GM18505 (cell line): ENCODE data around the gene SNCA.

ENCODE experiments used
- ATAC-seq: cut with Tn5 transposase; IDR thresholded peaks from one replicate; pipeline ENCODE4 v1.9.1; 2021; ENCODE audit not compliant: unreplicated experiment
- POLR2A ChIP-seq: IDR thresholded peaks from 4 replicates; pipeline ENCODE4 v1.6.1; 2011; ENCODE audit warnings: borderline replicate concordance; ENCODE audit not compliant: insufficient read depth, insufficient read length; ENCODE audit errors: extremely low read depth

The SNCA gene

DNA sequence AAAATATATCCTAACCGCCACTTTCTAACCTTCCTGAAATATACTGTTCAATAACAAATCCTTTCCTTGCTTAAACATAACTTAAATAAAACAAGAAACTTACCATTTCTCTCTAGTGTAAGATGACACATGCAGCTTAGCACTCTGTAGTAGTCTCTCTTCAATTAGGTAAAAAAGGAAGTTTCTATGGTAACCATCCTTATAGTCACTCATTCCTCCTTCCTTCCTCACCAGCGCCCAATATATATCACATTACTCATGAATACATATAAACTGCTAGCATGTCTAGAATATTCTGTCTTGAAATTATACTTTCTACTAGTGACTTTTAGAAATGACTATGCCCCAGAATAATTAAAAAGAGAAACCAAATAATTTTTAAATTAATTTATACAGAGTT is 112.2 kb downstream of the SNCA start:
- no peak for TF ChIP-seq POLR2A
- ATAC-seq: no peak

DNA sequence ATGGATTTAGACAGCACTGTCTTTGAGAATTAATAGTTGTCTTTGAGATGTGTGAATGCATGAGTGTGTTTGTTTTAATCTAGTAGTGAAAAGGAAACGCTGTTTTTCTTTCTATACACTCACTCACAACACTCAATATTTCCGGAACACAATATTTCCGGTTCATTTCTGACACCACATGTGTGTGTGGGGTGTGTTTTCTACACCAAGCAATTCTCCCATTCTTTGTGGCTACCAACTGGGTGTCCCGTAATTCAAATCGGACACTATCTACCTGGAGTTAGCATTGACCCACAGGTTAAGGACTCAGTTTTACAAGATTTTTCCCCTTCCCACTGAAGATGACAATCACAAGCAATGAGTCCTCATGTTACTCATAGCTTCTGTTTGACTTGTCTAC is 113.9 kb downstream of the SNCA start:
- ATAC-seq: no peak

DNA sequence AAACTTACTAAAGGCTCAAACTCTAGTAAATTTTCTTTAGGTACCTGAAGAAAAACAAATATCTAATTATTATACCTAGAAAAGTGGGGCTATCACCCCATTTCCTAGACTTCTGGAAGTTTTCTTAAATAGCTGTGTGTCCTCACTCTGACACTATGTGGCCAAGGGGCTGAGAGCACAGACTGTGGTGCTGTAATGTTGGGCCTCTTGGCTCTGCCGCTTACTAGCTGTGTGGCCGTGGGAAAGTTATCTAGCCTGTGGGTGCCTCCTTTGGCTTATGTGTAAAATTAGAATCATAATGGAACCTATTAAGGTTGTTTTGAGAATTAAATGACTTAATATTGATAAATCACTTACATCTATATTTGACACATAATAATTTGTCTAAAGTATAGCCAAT is 114.4 kb downstream of the SNCA start:
- no peak for ATAC-seq
- TF ChIP-seq POLR2A: no peak

More for the DNA sequence above, 113.9 kb downstream of the SNCA start:
- no peak for TF ChIP-seq POLR2A

DNA sequence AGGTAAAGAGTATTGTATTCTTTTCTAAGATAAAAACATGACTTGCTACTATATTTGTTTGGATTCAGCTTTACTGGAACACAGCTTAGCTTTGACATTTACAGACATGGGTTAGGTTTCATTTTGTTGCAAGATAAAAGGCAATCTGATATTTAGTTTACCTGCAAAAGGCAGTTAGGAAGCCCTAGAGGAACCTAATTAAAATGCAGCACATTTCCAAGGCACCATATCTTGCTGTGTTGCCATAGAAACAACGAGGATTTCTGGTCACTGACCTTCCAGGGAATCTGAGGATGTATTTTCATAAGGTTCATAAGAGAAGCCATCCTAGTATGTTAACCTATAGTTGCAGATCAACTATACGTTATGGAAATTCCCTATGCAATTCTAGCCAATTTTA is 116.0 kb downstream of the SNCA start:
- TF ChIP-seq POLR2A: no peak
- ATAC-seq: no peak

DNA sequence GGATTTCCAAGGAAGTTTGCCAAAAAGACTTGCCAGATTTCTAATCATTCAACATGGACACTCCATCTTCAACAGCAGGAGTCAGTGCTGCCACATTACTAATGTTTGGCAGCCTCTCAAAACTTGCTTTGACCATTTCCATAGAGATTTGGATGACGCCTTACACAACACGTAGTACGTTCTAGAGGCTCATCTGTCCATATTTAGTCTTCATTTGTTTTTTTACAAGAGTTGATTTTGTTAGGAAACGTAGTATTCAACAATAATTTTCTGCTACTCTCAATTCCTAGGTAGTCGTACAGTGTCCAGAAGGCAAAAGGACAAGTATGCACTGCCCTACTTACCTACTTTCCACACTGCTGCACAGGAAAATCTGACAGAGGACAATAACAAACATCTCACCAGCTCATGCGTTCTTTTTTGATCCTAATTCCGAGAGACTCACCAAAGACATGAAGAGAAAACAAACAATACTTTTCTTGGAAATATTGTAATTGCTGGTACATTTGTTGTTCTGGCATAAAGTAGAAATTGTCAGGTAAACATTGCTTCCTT is 117.3 kb downstream of the SNCA start:
- no peak for ATAC-seq

DNA sequence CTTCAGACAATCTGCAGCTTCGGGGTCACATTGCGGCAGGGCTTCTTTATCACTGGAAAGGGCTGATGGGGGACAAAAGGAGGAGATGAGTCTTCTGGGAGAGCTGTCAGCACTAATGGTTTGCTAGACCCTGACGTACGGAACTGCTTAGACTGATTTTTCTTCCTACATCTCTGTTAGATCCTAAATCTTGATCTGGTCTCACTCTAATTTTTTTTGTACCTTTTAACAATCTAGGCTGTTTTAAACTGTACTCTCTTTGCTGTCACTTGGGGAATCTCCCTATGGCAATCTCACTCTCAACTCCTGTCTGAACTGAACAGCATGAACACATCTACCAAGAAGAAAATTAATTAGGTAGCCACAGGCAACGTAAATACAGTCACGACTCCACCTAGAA is 120.1 kb downstream of the SNCA start:
- TF ChIP-seq POLR2A: no peak
- ATAC-seq: no peak

More for the DNA sequence above, 117.3 kb downstream of the SNCA start:
- no peak for TF ChIP-seq POLR2A

DNA sequence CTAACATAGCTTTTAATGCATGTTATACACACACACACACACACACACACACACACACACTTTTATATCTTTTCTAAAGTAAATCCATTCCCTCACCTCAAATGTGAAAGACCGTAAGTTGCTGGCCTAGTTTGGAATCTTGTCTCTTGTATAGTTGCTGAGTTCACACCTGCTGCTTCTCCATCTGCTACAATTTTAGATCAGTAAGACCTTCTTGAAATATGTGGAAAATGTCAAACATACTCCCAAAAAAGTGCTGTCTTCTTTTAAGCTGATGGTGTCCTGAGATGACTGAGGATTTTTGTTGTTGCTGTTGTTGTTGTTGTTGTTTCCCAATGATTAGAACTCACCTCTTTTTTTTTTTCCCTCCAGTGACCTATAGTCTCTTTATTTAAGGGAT is 121.3 kb downstream of the SNCA start:
- TF ChIP-seq POLR2A: no peak
- no peak for ATAC-seq

DNA sequence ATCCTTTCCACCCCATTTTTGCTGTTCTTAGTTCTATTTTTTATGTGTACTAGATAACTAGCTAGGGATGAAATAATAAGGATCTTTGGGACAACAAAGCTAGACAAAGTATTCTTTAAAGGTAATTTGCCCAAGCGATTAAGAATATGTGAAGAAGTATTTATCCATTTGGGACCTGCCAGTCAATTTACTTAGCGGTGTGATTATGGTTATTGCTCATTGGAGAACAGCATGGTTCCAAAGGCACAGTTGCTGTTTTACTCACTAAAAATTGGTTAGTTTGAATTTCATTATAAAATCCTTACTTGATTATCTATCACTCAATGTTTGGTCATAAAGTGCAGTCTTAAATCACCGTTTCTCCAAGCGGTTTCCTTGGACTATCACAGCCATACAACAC is 124.1 kb downstream of the SNCA start:
- ATAC-seq: no peak
- TF ChIP-seq POLR2A: no peak

DNA sequence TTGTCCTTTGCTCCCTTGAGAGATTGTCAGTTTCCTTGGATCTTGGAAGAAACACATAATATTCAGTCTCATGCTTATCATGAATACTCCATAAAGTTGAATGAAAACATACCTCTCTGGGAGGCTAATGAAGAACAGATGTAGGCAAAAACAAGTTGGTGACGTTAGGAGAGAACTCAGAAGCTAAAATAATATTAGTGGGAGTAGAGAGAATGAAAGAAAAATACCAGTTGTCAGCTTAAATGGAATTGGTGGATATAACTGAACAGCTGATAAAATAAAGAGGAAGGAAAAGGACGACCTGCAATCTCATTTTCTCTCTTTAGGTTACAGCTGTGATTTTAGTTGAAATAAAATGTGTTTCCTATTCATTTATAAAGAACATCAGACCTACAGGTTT is 124.8 kb downstream of the SNCA start:
- no peak for ATAC-seq
- no peak for TF ChIP-seq POLR2A

DNA sequence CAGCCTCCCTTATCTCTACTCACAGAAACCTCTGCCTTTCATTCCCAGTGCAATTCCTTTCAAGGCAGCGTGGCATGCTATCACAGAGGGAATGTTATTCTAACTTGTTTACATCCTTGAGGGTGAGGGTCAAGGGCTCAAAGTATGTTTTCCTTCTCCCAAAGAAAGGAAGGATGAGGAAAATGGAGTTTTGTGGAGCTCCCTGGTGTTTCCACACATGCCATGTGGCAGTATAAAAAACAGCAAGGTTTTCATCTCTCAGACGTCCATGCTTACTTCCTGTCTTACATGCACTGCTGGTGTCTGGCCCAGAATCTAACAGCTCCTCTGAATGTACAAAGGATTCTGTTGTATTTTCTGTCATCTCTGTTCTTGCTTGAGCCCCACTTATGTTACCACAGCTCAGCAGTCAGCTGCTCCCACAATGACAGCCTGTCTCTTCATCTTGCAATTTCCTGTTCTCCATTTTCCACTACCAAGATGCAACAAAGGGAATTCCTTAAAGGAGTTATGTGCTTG is 128.0 kb downstream of the SNCA start:
- TF ChIP-seq POLR2A: no peak
- no peak for ATAC-seq

DNA sequence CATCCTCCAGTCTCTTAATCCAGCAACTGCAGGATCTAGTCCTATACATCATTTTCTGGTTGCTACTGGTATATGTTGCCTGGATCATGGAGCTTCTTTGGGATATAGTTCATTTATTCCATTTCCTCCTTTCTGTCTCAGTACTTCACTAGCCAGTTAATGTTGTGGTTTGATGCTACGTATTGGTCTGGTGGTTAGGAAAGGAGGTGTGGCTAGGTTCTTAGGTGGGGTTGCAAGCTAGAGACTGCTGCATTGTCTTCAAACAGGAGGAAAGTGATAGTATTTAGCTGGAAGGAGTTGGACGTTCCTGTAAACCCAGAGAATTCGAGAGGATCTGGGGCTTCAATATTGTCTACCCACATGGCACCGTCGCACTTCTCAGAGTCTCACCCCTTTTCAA is 129.5 kb downstream of the SNCA start:
- no peak for ATAC-seq
- TF ChIP-seq POLR2A: no peak

DNA sequence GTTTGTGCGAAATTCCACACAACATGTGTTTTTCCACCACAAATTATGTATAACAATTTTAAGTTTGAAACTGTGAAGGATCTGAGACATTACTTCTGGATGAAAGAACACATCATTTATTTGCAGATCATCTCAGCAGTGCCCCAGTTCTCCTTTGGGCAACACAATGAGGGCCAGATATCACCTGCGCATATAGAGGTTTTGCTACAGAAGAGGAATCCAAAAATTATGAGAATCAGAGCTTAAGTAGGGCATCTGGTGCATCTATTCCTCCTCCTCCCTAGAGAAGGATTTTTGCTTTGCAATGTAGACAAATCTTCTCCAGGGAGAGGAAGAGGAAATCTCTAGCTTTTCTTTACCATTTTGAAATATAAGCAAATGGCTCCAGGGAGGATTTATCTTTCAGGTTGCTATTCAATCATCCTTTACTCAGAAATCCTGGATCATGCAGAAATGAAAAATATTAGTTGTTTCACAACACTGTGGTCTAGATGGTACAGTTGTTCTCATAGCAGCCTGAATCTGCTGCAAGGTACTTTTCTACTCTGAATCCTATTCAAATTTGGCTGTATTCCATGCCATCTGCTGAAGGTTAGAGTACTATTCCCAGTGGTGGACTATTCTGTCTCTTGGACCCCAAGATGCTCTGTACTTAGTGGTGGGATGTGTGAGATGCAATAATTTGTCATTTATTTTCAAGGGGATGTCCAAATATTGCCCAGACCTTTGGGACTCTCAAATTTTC is 132.1 kb downstream of the SNCA start:
- ATAC-seq: no peak
- no peak for TF ChIP-seq POLR2A

DNA sequence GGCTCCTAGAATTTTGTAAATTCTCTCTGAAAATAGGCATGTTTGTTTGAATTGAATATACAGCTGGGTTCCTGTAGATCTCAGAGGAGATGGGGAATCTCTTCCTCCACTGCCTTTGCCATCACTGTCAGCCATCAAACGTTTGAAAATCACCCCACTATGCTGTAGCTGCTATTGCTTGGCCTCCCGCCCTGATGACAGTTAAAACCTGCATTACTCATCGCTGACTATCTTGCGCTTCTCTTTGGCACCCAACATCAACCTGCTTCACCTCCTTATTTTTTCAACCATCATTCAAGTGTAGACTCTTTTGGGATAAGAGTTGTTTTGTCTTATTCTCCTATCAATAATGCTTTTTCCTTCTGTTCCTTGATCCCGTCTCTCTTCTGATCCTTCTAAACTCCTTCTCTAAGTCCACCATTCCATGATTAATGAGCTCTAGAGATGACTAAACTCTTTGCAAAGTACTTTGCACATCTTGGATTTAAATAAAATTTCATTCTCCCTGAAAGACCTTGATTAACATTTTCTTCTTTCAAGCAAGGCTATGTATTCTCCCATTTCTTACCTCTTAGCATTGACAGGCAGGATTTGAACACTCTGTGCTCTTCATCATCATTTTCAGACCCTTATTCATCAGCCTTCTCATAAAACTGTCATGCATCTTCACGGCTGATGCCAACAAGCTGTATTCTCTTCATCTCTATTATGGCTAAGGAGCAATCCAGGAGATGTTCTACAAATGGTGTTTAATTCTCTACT is 133.0 kb downstream of the SNCA start:
- no peak for TF ChIP-seq POLR2A
- no peak for ATAC-seq
